H9 (cell line): ENCODE results near the gene ACAD9. TPM values are rescaled to one million over a fixed set of nuclear protein-coding genes. Genes with fewer than 3 reads are reported as not detected.

Experiments used
- DNase-seq: peaks from one replicate; pipeline ENCODE4 v3.0.0-alpha.2; 2017
- H2AFZ ChIP-seq: one replicate; pipeline ENCODE4 v1.6.1; 2013; ENCODE audit warnings: mild to moderate bottlenecking, low read length, control low read depth, moderate library complexity
- H2AK5ac ChIP-seq: 2 replicates; pipeline ENCODE4 v1.6.1; 2013; ENCODE audit warnings: low read length, control low read depth, mixed read lengths; ENCODE audit not compliant: insufficient read length
- H2BK120ac ChIP-seq: one replicate; pipeline ENCODE4 v1.6.1; 2013; ENCODE audit warnings: low read depth, mild to moderate bottlenecking, low read length, control low read depth, inconsistent platforms; ENCODE audit not compliant: poor library complexity, severe bottlenecking
- H2BK12ac ChIP-seq: 2 replicates; pipeline ENCODE4 v1.6.1; 2013; ENCODE audit warnings: low read length, control low read depth, mixed read lengths, low read depth; ENCODE audit not compliant: insufficient read length
- H2BK15ac ChIP-seq: 2 replicates; pipeline ENCODE4 v1.6.1; 2013; ENCODE audit warnings: low read depth, low read length, control low read depth
- H2BK20ac ChIP-seq: one replicate; pipeline ENCODE4 v1.6.1; 2013; ENCODE audit warnings: low read depth, mild to moderate bottlenecking, low read length, control low read depth, inconsistent platforms; ENCODE audit not compliant: poor library complexity, severe bottlenecking
- H2BK5ac ChIP-seq: 2 replicates; pipeline ENCODE4 v1.6.1; 2013; ENCODE audit warnings: low read length, control low read depth, mixed read lengths; ENCODE audit not compliant: insufficient read length
- H3K14ac ChIP-seq: 2 replicates; pipeline ENCODE4 v1.6.1; 2013; ENCODE audit warnings: low read length, control low read depth; ENCODE audit not compliant: insufficient read depth
- H3K18ac ChIP-seq: 2 replicates; pipeline ENCODE4 v1.6.1; 2013; ENCODE audit warnings: low read depth, mild to moderate bottlenecking, mixed read lengths, low read length, control low read depth; ENCODE audit not compliant: insufficient read length
- H3K23ac ChIP-seq: 2 replicates; pipeline ENCODE4 v1.6.1; 2013; ENCODE audit warnings: low read length, control low read depth, mixed read lengths, low read depth; ENCODE audit not compliant: insufficient read length
- H3K23me2 ChIP-seq: 2 replicates; pipeline ENCODE4 v1.6.1; 2013; ENCODE audit warnings: low read depth, mild to moderate bottlenecking, mixed read lengths, low read length, control low read depth; ENCODE audit not compliant: insufficient read length, poor library complexity, severe bottlenecking
- H3K27ac ChIP-seq: 2 replicates; pipeline ENCODE4 v1.5.1; 2013; ENCODE audit warnings: low read length, control low read depth, mixed read lengths, low read depth; ENCODE audit not compliant: insufficient read length
- H3K27me3 ChIP-seq: 2 replicates; pipeline ENCODE4 v1.6.1; 2013; ENCODE audit warnings: low read length, control low read depth, inconsistent platforms; ENCODE audit not compliant: insufficient read depth
- H3K4ac ChIP-seq: 2 replicates; pipeline ENCODE4 v1.6.1; 2013; ENCODE audit warnings: low read depth, mild to moderate bottlenecking, control low read depth, inconsistent platforms, low read length, moderate library complexity
- H3K4me1 ChIP-seq: 2 replicates; pipeline ENCODE4 v1.6.1; 2013; ENCODE audit warnings: low read length, control low read depth, inconsistent platforms; ENCODE audit not compliant: insufficient read depth
- H3K4me2 ChIP-seq: 2 replicates; pipeline ENCODE4 v1.6.1; 2013; ENCODE audit warnings: low read length, control low read depth, mixed read lengths; ENCODE audit not compliant: insufficient read length, insufficient read depth
- H3K56ac ChIP-seq: 2 replicates; pipeline ENCODE4 v1.6.1; 2013; ENCODE audit warnings: low read depth, mild to moderate bottlenecking, mixed read lengths, low read length, control low read depth; ENCODE audit not compliant: insufficient read length
- H3K79me1 ChIP-seq: 2 replicates; pipeline ENCODE4 v1.6.1; 2013; ENCODE audit warnings: low read depth, mild to moderate bottlenecking, moderate library complexity, low read length, control low read depth, inconsistent platforms; ENCODE audit not compliant: insufficient read depth, poor library complexity, severe bottlenecking
- H3K79me2 ChIP-seq: 2 replicates; pipeline ENCODE4 v1.6.1; 2013; ENCODE audit warnings: low read length, control low read depth, inconsistent platforms; ENCODE audit not compliant: insufficient read depth
- H3K9ac ChIP-seq: 2 replicates; pipeline ENCODE4 v1.6.1; 2013; ENCODE audit warnings: low read length, control low read depth, mixed read lengths; ENCODE audit not compliant: insufficient read length; ENCODE audit errors: extremely low read depth
- H3K9me3 ChIP-seq: one replicate; pipeline ENCODE4 v1.6.1; 2013; ENCODE audit warnings: low read depth, low read length, inconsistent platforms; ENCODE audit not compliant: control insufficient read depth
- H3T11ph ChIP-seq: one replicate; pipeline ENCODE4 v1.6.1; 2013; ENCODE audit warnings: mild to moderate bottlenecking, low read length, control low read depth, inconsistent platforms
- H4K20me1 ChIP-seq: one replicate; pipeline ENCODE4 v1.6.1; 2013; ENCODE audit not compliant: control insufficient read depth, insufficient read length, insufficient read depth
- H4K5ac ChIP-seq: 2 replicates; pipeline ENCODE4 v1.6.1; 2013; ENCODE audit warnings: low read depth, mild to moderate bottlenecking, mixed read lengths, low read length, control low read depth; ENCODE audit not compliant: insufficient read length
- H4K8ac ChIP-seq: replicated peaks from 2 replicates; pipeline ENCODE4 v1.6.1; 2013; ENCODE audit warnings: low read length, control low read depth, mixed read lengths, low read depth; ENCODE audit not compliant: insufficient read length
- H4K91ac ChIP-seq: 2 replicates; pipeline ENCODE4 v1.6.1; 2013; ENCODE audit warnings: low read depth, mild to moderate bottlenecking, moderate library complexity, mixed read lengths, low read length, control low read depth; ENCODE audit not compliant: insufficient read length
- H3K27ac Mint-ChIP-seq, 3 experiments: 2 replicates in 2 of 3; 3 replicates in 1 of 3; pipeline ENCODE4 v1.8.0; 2020 to 2021; ENCODE audit warnings: mixed read lengths in 3 of 3, mild to moderate bottlenecking in 1 of 3, moderate library complexity in 1 of 3
- H3K27me3 Mint-ChIP-seq: 2 replicates; pipeline ENCODE4 v1.8.0; 2021; ENCODE audit warnings: low read depth, mild to moderate bottlenecking, moderate library complexity, mixed read lengths
- H3K36me3 Mint-ChIP-seq, 3 experiments: 2 replicates in 2 of 3; 3 replicates in 1 of 3; pipeline ENCODE4 v1.8.0; 2020 to 2021; ENCODE audit warnings: low read depth in 3 of 3, mixed read lengths in 3 of 3; ENCODE audit not compliant: insufficient read depth in 1 of 3
- H3K4me1 Mint-ChIP-seq, 2 experiments: 2 replicates each; pipeline ENCODE4 v1.8.0; 2020; ENCODE audit warnings: mixed read lengths in 2 of 2
- H3K4me3 Mint-ChIP-seq, 2 experiments: 2 replicates in 1 of 2; 3 replicates in 1 of 2; pipeline ENCODE4 v1.8.0; 2020 to 2021; ENCODE audit warnings: mild to moderate bottlenecking in 2 of 2, mixed read lengths in 2 of 2, moderate library complexity in 1 of 2
- H3K9me3 Mint-ChIP-seq, 2 experiments: 2 replicates in 1 of 2; 3 replicates in 1 of 2; pipeline ENCODE4 v1.8.0; 2020; ENCODE audit warnings: mild to moderate bottlenecking in 2 of 2, mixed read lengths in 2 of 2, moderate library complexity in 1 of 2
- CTCF ChIP-seq: fragments of 200-600 bp; sonication (generic); conservative IDR thresholded peaks from 3 replicates; pipeline ENCODE4 v1.8.0; 2021; ENCODE audit warnings: antibody characterized with exemption, mild to moderate bottlenecking
- WGBS: extraction: QIAGEN DNeasy Blood & Tissue Kit; methylation state at CpG from one replicate; pipeline ENCODE4 v1.1.7; 2013; ENCODE audit warnings: missing lambda C conversion rate, low lambda C conversion rate, mixed read lengths; ENCODE audit not compliant: insufficient read length; ENCODE audit errors: extremely low coverage; 5-methylcytosine and 5-hydroxymethylcytosine counted together
- total RNA-seq: library from RNA; stranded (reverse); gene quantifications from 2 replicates; pipeline ENCODE4 v1.2.1, GENCODE V29; 2021

ACAD9 gene
- total RNA-seq, 1 experiment from 2014 or later = 43.1 TPM

GRCh38 chr3:128881576-128881975, 2.2 kb downstream of the ACAD9 start:
- Histone ChIP-seq H2AK5ac (no peak overlapping the region), H2BK5ac (no peak overlapping the region), H2BK120ac (no peak overlapping the region), H4K8ac (no peak overlapping the region), H3K14ac (no peak overlapping the region), H2BK12ac (no peak overlapping the region), H2BK20ac (no peak overlapping the region), H3K18ac (no peak overlapping the region), H3K56ac (no peak overlapping the region), H3K23ac (no peak overlapping the region), H3K9me3 (no peaks in the 10 kb centered on the region), H2AFZ (no peak overlapping the region), H4K20me1 (no peaks in the 10 kb centered on the region), H3K79me1 (peaks cover 11% of the 10 kb centered on the region), H2BK15ac (no peak overlapping the region), H3K4ac (no peak overlapping the region), H4K5ac (no peak overlapping the region), H4K91ac (no peak overlapping the region), H3K79me2 (peaks cover 11% of the 10 kb centered on the region; the same call in 1 of the 2 replicates), H3K4me2 (no peak overlapping the region), H3K27ac (no peak overlapping the region), H3K4me1 (no peaks in the 10 kb centered on the region; the same call in 1 of the 2 replicates), H3K23me2 (peaks cover 13% of the 10 kb centered on the region), H3T11ph (no peak overlapping the region), H3K27me3 (no peaks in the 10 kb centered on the region), H3K9ac (no peak overlapping the region)
- TF ChIP-seq CTCF = no peak
- Mint-ChIP-seq H3K9me3 (no peaks in the 10 kb centered on the region), H3K4me3 (peak overlapping the region; percentile 1 to 9; a peak in 4 of 5 replicates), H3K36me3 (peaks cover 5 to 28% (median 21%) of the 10 kb centered on the region in 3 experiments), H3K27me3 (no peaks in the 10 kb centered on the region; the same call in 1 of the 2 replicates), H3K4me1 (peaks cover 25 to 30% of the 10 kb centered on the region in 2 experiments), H3K27ac (no peak overlapping the region)
- no peak for DNase-seq
- WGBS = no CpG with 5 or more reads among the region's 6 CpGs
